Prostate gland (tissue), 2 donors: ENCODE results near the gene NYAP1.
"Not testable (repeated sequence)": the region's sequence is repeated elsewhere in the genome, so short reads cannot be mapped to it uniquely, and the experiment has no call there.

Experiments used
- POLR2A ChIP-seq: fragments of 450-650 bp; IDR thresholded peaks from one replicate; pipeline ENCODE4 v1.6.1; 2016; ENCODE audit warnings: antibody characterized with exemption, mild to moderate bottlenecking
- TF ChIP-seq, protein P1 (sequence below), 4 experiments: fragments of 200-600 bp in 2 of 4; fragments of 450-650 bp in 2 of 4; sonication (generic) in 2 of 4; IDR thresholded peaks; 1 replicate in 3 of 4; 2 replicates in 1 of 4; pipeline ENCODE4 v1.5.1; 2016 to 2019; ENCODE audit warnings: antibody characterized with exemption in 4 of 4, mild to moderate bottlenecking in 2 of 4, moderate library complexity in 2 of 4

DNA sequence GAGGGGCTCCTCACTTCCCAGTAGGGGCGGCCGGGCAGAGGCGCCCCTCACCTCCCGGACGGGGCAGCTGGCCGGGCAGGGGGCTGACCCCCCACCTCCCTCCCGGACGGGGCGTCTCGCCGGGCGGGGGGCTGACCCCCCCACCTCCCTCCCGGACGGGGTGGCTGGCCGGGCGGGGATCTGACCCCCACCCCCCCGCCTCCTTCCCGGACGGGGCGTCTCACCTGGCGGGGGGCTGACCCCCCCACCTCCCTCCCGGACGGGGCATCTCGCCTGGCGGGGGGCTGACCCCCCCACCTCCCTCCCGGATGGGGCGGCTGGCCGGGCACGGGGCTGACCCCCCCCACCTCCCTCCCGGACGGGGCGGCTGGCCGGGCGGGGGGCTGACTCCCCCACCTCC is 39.5 kb downstream of the NYAP1 start:
- TF ChIP-seq, protein P1, sequence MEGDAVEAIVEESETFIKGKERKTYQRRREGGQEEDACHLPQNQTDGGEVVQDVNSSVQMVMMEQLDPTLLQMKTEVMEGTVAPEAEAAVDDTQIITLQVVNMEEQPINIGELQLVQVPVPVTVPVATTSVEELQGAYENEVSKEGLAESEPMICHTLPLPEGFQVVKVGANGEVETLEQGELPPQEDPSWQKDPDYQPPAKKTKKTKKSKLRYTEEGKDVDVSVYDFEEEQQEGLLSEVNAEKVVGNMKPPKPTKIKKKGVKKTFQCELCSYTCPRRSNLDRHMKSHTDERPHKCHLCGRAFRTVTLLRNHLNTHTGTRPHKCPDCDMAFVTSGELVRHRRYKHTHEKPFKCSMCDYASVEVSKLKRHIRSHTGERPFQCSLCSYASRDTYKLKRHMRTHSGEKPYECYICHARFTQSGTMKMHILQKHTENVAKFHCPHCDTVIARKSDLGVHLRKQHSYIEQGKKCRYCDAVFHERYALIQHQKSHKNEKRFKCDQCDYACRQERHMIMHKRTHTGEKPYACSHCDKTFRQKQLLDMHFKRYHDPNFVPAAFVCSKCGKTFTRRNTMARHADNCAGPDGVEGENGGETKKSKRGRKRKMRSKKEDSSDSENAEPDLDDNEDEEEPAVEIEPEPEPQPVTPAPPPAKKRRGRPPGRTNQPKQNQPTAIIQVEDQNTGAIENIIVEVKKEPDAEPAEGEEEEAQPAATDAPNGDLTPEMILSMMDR (IDR thresholded peaks at IDR 0.05), result not testable (repeated sequence)
- TF ChIP-seq POLR2A, result not testable (repeated sequence)
